GM19328 (cell line): ENCODE measurements around the gene LRRC75A.

Experiments used
- ATAC-seq: cut with Tn5 transposase; IDR thresholded peaks from one replicate; pipeline ENCODE4 v1.9.1; 2021; ENCODE audit warnings: mild to moderate bottlenecking, moderate library complexity; ENCODE audit not compliant: unreplicated experiment

LRRC75A gene

GRCh38 chr17:16473044-16474011, 18.7 kb downstream of the LRRC75A start:
- no peak for ATAC-seq

DNA sequence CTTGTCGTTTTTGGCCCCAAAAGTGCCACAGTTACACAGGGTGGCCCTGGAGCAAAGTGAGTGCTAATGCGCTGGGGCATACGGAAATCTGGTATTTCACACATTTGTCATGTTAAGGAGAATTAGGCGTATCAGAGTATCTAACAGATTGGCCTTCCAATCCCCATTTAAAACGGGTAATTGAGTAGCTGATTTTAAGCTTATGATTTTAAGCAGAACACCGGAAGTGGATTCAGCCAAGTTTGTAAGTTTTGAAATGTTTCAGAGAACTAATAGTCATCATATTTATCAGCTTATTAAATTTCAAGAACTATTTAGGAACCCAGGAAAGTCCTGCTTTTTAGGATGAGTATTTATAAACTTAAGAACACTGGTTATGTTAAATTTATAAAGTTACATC, 19.5 kb downstream of the LRRC75A start:
- no peak for ATAC-seq

- ATAC-seq: no peak
Observed at GRCh38 chr17:16471295-16471694, 20.7 kb downstream of the LRRC75A start.

GRCh38 chr17:16470265-16470664, 21.7 kb downstream of the LRRC75A start:
- ATAC-seq: no peak

- no peak for ATAC-seq
Observed at GRCh38 chr17:16468428-16468992, 23.5 kb downstream of the LRRC75A start.

DNA sequence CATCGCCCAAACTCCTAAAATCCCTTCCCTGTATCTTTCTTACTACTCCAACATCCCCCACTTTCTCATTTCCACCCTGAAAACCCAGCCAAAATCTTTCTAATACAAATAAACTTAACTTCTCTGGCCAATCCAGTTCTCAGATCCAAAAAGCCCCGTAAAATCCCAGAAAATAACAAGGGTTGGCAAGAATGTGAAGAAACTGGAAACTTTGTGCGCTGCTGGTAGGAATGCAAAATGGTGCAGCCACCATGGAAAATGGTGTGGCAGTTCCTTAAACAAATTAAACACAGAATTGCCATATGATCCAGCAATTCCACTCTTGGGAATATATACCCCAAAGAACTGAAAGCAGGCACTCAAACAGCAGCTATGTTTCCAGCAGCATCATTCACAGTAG, 24.1 kb downstream of the LRRC75A start:
- ATAC-seq: no peak

- ATAC-seq: no peak
Observed at GRCh38 chr17:16467044-16467443, 24.9 kb downstream of the LRRC75A start.

GRCh38 chr17:16466407-16466806, 25.6 kb downstream of the LRRC75A start:
- no peak for ATAC-seq

DNA sequence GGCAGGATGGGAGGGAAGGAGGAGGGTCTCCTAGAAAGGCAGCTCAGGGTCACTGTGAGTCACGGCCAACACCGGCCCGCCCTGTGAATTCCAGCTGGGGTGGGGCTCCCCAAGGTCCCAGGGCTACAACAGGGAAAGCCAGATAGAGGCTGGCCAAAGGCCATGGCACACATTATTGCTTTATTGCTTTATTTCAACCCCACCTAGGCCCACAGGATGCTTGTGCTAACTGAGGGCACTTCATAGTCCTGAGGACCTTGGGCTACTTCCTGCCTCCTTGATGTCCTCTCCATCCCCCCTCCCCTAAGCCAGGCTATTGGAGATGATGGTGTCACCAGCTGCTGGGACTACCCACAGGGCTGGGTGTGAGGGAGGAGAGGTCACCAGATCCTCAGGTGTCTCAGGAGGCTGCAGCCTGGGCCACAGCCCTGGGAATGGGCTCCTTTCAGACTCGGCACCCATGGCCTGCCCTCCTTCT, 26.1 kb downstream of the LRRC75A start:
- no peak for ATAC-seq

DNA sequence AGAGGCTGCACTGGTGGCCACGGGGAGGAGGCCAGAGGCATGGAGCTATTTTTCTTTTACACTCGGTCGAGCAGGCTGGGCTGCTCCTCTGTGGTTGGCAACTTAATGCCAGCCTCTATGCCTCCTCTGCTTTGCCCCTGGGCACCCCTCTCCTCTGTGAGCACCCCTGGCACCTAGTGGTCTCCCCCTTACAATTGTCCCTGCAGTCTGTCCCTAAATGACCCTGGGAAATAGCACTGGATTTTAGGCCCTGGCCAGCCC, 27.0 kb downstream of the LRRC75A start:
- no peak for ATAC-seq

- ATAC-seq: no peak
Observed at GRCh38 chr17:16464303-16465051, 27.5 kb downstream of the LRRC75A start.

DNA sequence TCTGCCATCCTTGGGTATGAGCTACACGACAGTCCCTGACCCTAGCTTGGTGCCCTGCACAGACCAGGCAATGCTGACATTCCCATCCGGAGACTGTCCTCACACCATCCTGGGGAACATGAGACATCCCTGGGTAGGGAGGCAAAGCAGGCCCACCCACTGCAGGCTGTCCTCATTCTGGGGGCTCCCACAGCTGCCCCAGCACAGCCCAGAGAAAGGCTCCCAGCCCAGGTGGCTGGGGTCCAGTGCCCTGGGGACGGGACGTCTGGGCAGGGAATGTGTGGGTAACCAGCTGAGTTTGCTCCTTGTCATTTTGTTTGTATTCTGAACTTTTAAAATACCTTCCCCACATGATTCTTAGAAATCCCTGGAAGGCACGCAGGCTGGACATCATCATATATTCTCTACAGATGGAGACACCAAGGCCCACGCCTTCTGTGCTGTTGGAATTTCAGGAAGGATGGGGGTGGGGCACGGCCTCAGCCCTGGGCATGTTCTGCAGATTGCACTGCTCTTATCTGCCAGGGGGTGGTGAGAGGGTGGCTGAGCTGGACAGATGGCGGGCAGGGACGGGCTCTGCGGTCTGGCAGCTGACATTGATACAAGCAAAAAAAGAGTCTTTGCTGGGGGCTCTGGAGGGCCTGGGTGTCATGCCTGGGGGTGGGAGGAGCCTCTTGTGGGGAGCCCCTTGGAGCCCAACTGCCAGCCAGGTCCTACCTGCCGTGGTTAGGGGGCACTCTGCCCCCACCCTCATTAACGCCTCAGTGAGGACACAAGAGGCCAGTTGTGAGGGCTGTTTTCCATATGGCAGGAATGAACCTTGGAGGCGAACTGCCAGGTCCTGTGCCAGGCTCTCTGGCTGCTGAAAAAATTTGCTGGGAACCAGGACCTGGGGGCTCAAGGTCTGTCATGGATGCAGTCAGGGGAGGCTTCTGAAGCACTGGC, 28.4 kb downstream of the LRRC75A start:
- ATAC-seq: no peak

DNA sequence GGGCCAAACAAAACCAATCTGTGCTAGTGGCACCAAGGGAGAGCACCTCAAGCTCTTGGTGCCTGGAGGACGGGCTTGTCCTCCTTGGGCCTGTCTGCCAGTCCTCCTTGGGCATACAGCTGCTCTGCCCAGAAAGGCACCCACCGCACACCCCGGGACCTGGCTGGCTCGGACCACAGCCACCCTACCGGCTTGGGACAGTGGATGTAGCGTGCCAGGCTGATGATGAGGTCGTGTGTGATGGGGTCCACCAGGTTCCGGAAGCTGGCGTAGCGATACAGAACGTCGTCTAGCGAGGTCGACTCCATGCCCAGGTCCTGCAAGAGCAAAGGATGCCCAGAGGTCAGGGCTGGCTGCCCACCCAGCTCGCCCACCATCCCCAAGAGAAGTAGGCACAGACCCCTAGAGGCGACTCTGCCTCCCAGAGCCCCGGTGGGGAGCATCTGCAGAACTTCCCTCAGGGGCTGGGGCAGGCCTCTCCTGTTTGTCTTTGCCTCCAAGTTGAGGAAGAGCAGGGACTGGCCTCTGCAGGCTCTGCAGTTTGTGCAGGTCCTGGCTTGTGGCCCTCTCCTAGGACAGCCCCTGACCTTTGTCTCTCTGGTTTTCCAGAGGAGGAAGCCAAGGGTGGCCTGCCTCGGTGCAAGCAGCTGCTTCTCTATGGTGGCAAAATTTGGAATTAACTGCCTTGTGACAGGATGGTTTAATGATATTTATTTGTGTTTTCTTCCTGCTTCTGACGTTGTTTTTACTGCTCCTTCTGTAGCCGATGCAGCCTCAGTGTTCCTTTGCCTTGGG, 29.7 kb downstream of the LRRC75A start:
- no peak for ATAC-seq

DNA sequence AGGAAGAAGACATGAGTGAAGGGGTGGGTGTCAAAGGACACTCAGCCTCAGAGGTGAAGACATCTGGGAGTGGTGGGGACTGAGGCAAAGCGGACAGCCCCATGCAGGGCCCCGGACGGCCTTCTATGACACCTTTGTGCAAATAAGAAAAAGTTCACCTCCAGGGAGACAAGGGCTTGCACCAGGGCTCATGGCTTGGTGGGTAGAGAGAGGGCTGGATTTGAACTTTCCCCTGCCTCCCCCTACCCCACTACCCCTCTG, 30.5 kb downstream of the LRRC75A start:
- no peak for ATAC-seq

- ATAC-seq: no peak
Observed at GRCh38 chr17:16460796-16461605, 31.0 kb downstream of the LRRC75A start.

GRCh38 chr17:16459855-16460550, 32.0 kb downstream of the LRRC75A start:
- no peak for ATAC-seq

DNA sequence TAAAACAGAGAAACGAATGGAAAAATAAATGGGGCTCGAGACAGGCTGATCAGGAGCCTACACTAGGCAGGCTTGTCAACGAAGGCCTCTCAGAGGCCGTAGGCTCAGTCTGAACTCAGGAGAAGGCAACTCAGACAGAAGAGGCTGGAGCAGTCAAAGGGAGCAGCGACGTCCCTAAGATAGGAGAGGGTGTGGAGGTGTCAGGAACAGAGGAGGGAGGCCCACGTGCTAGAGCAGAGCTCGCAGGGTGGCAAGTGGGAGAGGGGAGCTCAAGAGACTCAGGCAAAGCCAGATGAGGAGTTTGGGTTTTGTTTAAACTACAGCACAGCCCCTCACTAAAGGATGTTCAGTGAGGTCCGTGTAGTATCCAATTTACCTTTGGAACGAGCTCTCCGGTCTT, 32.7 kb downstream of the LRRC75A start:
- ATAC-seq: no peak

DNA sequence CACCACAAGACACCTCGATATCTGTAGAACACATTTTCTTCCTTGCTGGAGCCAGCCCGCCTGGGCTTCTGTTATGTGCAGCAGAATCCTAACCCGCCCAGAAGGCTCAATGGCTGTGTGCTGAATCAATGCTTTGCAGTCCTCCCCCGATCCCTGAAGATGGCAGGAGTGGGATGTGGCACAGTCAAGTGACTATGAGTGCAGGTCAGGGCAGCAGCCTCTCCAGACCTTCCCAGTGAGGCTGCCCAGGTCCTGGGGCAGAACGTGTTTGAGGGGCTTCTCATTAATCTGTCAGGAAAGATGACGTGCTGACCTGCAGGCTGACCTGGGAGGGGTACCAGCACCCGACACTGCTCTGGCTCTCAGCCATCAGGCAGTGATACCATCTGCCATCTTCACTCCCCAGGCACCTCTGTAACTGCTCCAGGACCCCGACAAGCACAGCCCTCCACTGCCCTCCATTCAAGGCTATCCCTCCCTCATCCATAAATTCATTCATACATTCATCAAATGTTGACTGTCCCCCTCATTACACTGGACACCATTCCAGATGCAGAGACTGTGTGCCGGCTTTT, 35.2 kb downstream of the LRRC75A start:
- ATAC-seq: no peak
